Sigmoid colon (tissue), 7 donors: ENCODE measurements around the gene GNPDA1. TPM values are rescaled to one million over a fixed set of nuclear protein-coding genes. Genes with fewer than 3 reads are reported as not detected.

ENCODE experiments used
- DNase-seq: peaks from one replicate; pipeline ENCODE4 v3.0.0-alpha.2; 2019
- H3K27ac ChIP-seq, 4 donors: fragments of 200-600 bp; sonication (generic); one replicate each; pipeline ENCODE4 v1.5.1; 2016 to 2019; ENCODE audit warnings: mild to moderate bottlenecking in 1 of 4
- H3K27me3 ChIP-seq, 3 donors: fragments of 200-600 bp; sonication (generic); one replicate each; pipeline ENCODE4 v1.5.1; 2019; ENCODE audit warnings: mild to moderate bottlenecking in 1 of 3
- H3K36me3 ChIP-seq, 4 donors: fragments of 200-600 bp; sonication (generic); one replicate each; pipeline ENCODE4 v1.5.1; 2016 to 2019
- H3K4me1 ChIP-seq, 4 donors: fragments of 200-600 bp; sonication (generic); one replicate each; pipeline ENCODE4 v1.5.1; 2017 to 2019
- H3K4me3 ChIP-seq, 4 donors: fragments of 200-600 bp; sonication (generic); one replicate each; pipeline ENCODE4 v1.5.1; 2017 to 2019; ENCODE audit warnings: mild to moderate bottlenecking in 2 of 4, moderate library complexity in 1 of 4
- H3K9me3 ChIP-seq, 4 donors: fragments of 200-600 bp in 3 of 4; sonication (generic) in 3 of 4; one replicate each; pipeline versions ENCODE4 v1.5.1 to v1.6.1; 2013 to 2019
- EP300 ChIP-seq, 4 donors: sonication (generic); formaldehyde crosslinking; IDR thresholded peaks; one replicate each; pipeline ENCODE4 v1.6.1; 2017; ENCODE audit warnings: antibody characterized with exemption in 4 of 4
- POLR2A ChIP-seq, 2 donors: fragments of 450-650 bp; IDR thresholded peaks; one replicate each; pipeline ENCODE4 v1.6.1; 2016; ENCODE audit warnings: antibody characterized with exemption in 2 of 2, mild to moderate bottlenecking in 2 of 2, moderate library complexity in 2 of 2
- POLR2AphosphoS5 ChIP-seq, 4 donors: sonication (generic); formaldehyde crosslinking; IDR thresholded peaks; one replicate each; pipeline ENCODE4 v1.6.1; 2017; ENCODE audit warnings: antibody characterized with exemption in 4 of 4
- WGBS, 2 donors: extraction: QIAGEN DNeasy Blood & Tissue Kit; methylation state at CpG; one replicate each; pipeline ENCODE4 v1.1.7; 2013; 5-methylcytosine and 5-hydroxymethylcytosine counted together
- intact Hi-C: fragments of 100-400 bp; cut with DNase I; formaldehyde crosslinking; loops from one replicate; pipeline ENCODE4 v1.15.1; 2023
- polyA plus RNA-seq, 3 donors: library from polyadenylated mRNA; stranded (reverse); fragments of 200-250 nt; gene quantifications; one replicate each; pipeline ENCODE4 v1.2.3, GENCODE V29; 2013
- total RNA-seq, 4 donors: library from RNA; depleted of rRNA; stranded (reverse); fragments of >200 nt; gene quantifications; one replicate each; pipeline ENCODE4 v1.1.0, GENCODE V29; 2016
- TF ChIP-seq, protein P1 (sequence below), 4 experiments: fragments of 450-650 bp in 3 of 4; fragments of 200-600 bp in 1 of 4; IDR thresholded peaks; one replicate each; pipeline ENCODE4 v1.5.1; 2016 to 2019; ENCODE audit warnings: antibody characterized with exemption in 4 of 4, mild to moderate bottlenecking in 3 of 4, moderate library complexity in 2 of 4
- donor health status: healthy with polysubstance abuse.
- donor health status: Bipolar disorder and iron deficiency.
- donor health status: healthy.

The GNPDA1 gene
- total and polyA plus RNA-seq, 7 donors, result 18.6 to 58.1 (median 25.4) TPM

DNA sequence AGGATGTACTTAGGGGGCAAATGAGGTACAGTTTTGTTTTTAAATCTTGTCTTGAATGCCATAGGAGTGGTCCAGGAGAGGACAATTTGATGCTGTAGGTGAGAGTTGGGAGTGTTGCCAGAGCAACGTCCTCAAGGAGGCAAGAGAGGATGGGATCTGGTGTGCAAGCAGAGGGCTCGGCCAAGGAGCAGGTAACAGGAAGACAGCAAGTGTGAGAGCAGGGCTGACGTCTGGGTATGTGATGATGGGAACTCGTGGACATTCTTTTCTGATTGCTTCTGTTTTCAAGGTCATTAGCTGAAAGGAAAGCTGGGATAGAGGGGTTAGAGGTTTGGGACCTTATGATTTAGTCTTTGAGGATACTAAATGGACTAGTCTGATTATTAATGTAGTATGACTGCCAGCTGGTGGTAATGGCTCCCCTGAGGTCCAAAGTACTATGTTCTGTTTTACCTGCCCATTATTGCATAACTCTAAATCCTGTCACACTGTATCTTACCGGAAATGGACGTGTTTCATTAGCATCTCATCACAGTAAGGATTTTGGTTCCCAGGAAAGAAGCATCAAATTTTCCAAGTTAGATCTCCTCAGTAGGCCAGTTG lies 15.4 kb downstream of the GNPDA1 start:
- no peak for DNase-seq
- intact Hi-C loops, result loop anchor here (10.0 kb wide), 1 partner anchor 547 kb away; no protein-coding TSS in a partner anchor
- peaks cover 0 to 5% (median 0%) of the 10 kb centered on the region in 4 donors for H3K4me1 ChIP-seq
- H3K9me3 ChIP-seq, result no peaks in the 10 kb centered on the region
- TF ChIP-seq POLR2AphosphoS5 (IDR thresholded peaks at IDR 0.05) (no peak), POLR2A (IDR thresholded peaks at IDR 0.05) (no peak), EP300 (IDR thresholded peaks at IDR 0.05) (no peak)
- TF ChIP-seq, protein P1, sequence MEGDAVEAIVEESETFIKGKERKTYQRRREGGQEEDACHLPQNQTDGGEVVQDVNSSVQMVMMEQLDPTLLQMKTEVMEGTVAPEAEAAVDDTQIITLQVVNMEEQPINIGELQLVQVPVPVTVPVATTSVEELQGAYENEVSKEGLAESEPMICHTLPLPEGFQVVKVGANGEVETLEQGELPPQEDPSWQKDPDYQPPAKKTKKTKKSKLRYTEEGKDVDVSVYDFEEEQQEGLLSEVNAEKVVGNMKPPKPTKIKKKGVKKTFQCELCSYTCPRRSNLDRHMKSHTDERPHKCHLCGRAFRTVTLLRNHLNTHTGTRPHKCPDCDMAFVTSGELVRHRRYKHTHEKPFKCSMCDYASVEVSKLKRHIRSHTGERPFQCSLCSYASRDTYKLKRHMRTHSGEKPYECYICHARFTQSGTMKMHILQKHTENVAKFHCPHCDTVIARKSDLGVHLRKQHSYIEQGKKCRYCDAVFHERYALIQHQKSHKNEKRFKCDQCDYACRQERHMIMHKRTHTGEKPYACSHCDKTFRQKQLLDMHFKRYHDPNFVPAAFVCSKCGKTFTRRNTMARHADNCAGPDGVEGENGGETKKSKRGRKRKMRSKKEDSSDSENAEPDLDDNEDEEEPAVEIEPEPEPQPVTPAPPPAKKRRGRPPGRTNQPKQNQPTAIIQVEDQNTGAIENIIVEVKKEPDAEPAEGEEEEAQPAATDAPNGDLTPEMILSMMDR (IDR thresholded peaks at IDR 0.05), result no peak
- no peaks in the 10 kb centered on the region for H3K27me3 ChIP-seq
- no peak overlapping the region for H3K27ac ChIP-seq
- no peak overlapping the region for H3K4me3 ChIP-seq
- 59 to 64% methylated on average over 6 of the region's 6 CpGs for WGBS, 2 donors
- peaks cover 0 to 58% (median 15%) of the 10 kb centered on the region in 4 donors for H3K36me3 ChIP-seq

DNA sequence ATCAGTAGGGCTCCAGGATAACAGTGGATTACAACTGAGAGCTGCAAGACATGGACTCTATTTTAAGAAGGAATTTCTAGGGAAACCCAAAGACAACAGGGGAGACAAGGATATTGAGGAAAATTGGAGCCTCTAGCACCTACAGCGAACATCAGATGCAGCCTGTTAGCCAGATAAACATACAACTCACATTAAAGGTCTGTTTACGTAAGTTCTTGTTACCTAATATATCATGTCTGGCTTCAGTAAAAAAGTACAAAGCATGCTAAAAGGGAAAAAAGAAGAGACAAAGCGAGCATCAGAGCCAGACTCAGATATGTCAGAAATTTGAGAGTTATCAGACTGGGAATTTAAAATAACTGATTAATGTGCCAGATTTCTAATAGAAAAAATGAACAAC lies 17.2 kb downstream of the GNPDA1 start:
- WGBS, 2 donors, result 94 to 97% methylated on average over 3 of the region's 3 CpGs
- intact Hi-C loops, result loop anchor here (10.0 kb wide), 1 partner anchor 549 kb away; no protein-coding TSS in a partner anchor
- TF ChIP-seq, protein P1 (IDR thresholded peaks at IDR 0.05), result no peak
- no peak for TF ChIP-seq POLR2A (IDR thresholded peaks at IDR 0.05)
- no peak for TF ChIP-seq POLR2AphosphoS5 (IDR thresholded peaks at IDR 0.05)
- TF ChIP-seq EP300 (IDR thresholded peaks at IDR 0.05), result no peak
- no peaks in the 10 kb centered on the region for H3K27me3 ChIP-seq
- H3K9me3 ChIP-seq, result no peaks in the 10 kb centered on the region
- H3K27ac ChIP-seq, result no peak overlapping the region
- DNase-seq, result no peak
- no peak overlapping the region for H3K4me3 ChIP-seq
- peaks cover 0 to 5% (median 0%) of the 10 kb centered on the region in 4 donors for H3K4me1 ChIP-seq
- H3K36me3 ChIP-seq, result peaks cover 0 to 54% (median 10%) of the 10 kb centered on the region in 4 donors

DNA sequence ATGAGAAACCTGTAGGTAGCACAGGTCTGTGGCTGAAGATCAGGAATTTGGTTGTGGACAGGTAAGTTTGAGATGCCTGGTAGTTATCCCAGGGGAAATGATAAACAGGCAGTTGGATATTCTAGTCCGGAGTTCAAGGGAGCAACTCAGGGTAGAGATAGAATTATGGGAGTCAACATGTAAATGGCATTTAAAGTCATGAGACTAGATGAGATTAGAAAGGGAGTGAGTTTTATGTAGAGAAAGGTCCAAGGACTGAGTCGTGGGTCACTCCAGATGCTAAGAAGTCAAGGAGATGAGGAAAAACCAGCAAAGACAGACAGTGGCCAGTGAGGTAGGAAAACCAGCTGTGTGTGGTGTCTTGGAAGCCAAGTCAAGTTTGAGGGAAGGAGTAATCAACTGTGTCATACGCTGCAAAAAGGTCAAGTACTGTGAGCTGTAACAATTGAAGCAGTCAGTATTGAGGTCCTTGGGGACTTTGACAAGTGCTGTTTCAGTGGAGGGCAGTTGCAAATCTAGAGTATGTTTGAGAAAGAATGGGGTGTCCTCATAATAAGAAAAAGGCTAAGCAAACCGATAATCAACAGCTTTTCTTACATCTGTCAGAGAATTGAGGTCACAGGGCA lies 18.2 kb downstream of the GNPDA1 start:
- no peak overlapping the region for H3K27ac ChIP-seq
- TF ChIP-seq POLR2AphosphoS5 (IDR thresholded peaks at IDR 0.05), result no peak
- TF ChIP-seq, protein P1 (IDR thresholded peaks at IDR 0.05), result no peak
- TF ChIP-seq POLR2A (IDR thresholded peaks at IDR 0.05), result no peak
- no peak for TF ChIP-seq EP300 (IDR thresholded peaks at IDR 0.05)
- 66 to 70% methylated on average over 4 of the region's 4 CpGs for WGBS, 2 donors
- H3K36me3 ChIP-seq, result peaks cover 0 to 60% (median 10%) of the 10 kb centered on the region in 4 donors
- no peak for DNase-seq
- no peaks in the 10 kb centered on the region for H3K9me3 ChIP-seq
- no peak overlapping the region for H3K4me3 ChIP-seq
- H3K27me3 ChIP-seq, result no peaks in the 10 kb centered on the region
- intact Hi-C loops, result loop anchor here (10.0 kb wide), 1 partner anchor 550 kb away; no protein-coding TSS in a partner anchor
- H3K4me1 ChIP-seq, result peaks cover 0 to 5% (median 0%) of the 10 kb centered on the region in 4 donors

DNA sequence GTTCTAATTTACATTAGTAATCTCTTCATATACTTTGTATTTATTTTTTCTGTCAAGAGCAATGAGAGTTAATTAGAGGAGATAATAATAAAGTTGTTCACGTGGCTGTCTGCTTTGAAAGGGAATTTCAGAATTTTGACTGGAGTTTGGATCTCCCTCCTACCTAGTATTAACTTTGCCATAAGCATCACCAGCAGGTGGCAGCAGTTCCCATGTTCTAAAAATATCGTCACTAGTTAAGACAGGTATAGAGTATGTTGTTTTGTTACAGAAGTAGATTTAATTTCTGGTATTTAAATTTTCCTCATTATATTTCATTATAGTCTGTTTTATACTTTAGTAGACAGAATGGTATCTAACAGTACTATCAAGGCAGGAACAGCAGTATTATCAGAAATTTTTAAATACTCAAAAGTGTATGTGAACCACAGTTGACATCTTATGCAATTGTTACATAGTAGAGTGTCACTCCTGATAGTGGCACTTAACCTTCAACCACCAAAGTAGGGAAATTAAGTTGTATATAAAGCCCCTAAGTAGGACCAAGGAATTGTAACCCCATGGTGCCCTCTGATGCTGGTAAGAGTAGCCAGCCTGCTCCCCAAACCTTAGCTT lies 20.4 kb downstream of the GNPDA1 start:
- peaks cover 0 to 60% (median 12%) of the 10 kb centered on the region in 4 donors for H3K36me3 ChIP-seq
- DNase-seq, result peak; percentile 83
- WGBS, 2 donors, result 9 to 19% methylated on average over 2 of the region's 2 CpGs
- no peaks in the 10 kb centered on the region for H3K27me3 ChIP-seq
- no peaks in the 10 kb centered on the region for H3K9me3 ChIP-seq
- intact Hi-C loops, result loop anchor here (2.0 to 10.0 kb wide), 2 partner anchors 150 to 552 kb away; no protein-coding TSS in a partner anchor
- peak overlapping the region in 1 of 4 donors; percentile 21 for H3K27ac ChIP-seq
- peaks cover 0 to 5% (median 0%) of the 10 kb centered on the region in 4 donors for H3K4me1 ChIP-seq
- no peak overlapping the region for H3K4me3 ChIP-seq
- TF ChIP-seq EP300 (IDR thresholded peaks at IDR 0.05), result no peak
- TF ChIP-seq, protein P1 (IDR thresholded peaks at IDR 0.05), result peak; percentile 34 to 80 (median 59)
